ENCODE data around the gene MTCL1.

DNA sequence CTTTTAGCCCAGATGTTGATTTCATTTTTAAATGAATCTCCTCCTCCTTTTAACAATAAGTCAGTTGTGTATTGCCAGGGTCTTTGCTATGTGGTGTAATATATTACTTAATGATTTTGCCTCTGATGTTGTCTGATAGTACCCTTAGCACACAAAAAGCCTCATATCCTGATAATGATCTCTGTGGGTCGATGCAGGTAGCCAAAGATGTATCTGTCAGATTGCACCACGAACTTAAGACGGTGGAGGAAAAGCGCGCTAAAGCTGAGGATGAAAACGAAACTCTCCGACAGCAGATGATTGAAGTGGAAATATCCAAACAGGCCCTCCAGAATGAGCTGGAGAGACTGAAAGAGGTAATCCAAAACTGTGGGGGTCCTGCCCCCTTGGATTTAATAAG lies 14.8 kb downstream of the MTCL1 start:
- TF ChIP-seq, protein P1, sequence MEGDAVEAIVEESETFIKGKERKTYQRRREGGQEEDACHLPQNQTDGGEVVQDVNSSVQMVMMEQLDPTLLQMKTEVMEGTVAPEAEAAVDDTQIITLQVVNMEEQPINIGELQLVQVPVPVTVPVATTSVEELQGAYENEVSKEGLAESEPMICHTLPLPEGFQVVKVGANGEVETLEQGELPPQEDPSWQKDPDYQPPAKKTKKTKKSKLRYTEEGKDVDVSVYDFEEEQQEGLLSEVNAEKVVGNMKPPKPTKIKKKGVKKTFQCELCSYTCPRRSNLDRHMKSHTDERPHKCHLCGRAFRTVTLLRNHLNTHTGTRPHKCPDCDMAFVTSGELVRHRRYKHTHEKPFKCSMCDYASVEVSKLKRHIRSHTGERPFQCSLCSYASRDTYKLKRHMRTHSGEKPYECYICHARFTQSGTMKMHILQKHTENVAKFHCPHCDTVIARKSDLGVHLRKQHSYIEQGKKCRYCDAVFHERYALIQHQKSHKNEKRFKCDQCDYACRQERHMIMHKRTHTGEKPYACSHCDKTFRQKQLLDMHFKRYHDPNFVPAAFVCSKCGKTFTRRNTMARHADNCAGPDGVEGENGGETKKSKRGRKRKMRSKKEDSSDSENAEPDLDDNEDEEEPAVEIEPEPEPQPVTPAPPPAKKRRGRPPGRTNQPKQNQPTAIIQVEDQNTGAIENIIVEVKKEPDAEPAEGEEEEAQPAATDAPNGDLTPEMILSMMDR (IDR thresholded peaks at IDR 0.05 in 2 of 3, conservative IDR thresholded peaks at IDR 0.05 in 1 of 3; ENCODE audit: control insufficient read depth in 2 of 3, extremely low read depth in 1 of 3, insufficient read depth in 1 of 3, low read depth in 3 of 3, low read length in 3 of 3): no peak
- TF ChIP-seq TCF12 (IDR thresholded peaks at IDR 0.05; ENCODE audit: low read depth, low read length): no peak
- no peak for TF ChIP-seq MYC (IDR thresholded peaks at IDR 0.05; ENCODE audit: insufficient read depth, insufficient read length, insufficient replicate concordance, low read length, severe bottlenecking)
- TF ChIP-seq, protein P2, sequence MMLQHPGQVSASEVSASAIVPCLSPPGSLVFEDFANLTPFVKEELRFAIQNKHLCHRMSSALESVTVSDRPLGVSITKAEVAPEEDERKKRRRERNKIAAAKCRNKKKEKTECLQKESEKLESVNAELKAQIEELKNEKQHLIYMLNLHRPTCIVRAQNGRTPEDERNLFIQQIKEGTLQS (IDR thresholded peaks at IDR 0.05; ENCODE audit: borderline replicate concordance, extremely low read depth, low read depth, low read length): no peak
- no peak for TF ChIP-seq JUND (IDR thresholded peaks at IDR 0.05; ENCODE audit: low read depth, low read length)
- TF ChIP-seq CHD1 (IDR thresholded peaks at IDR 0.05; ENCODE audit: low read depth, low read length): no peak
- no peak for TF ChIP-seq CHD2 (IDR thresholded peaks at IDR 0.05; ENCODE audit: borderline replicate concordance, low read depth, low read length)
- no peak for TF ChIP-seq POLR2AphosphoS5 (IDR thresholded peaks at IDR 0.05; ENCODE audit: low read length)

Data from GM12878 (cell line).